PC-9 (cell line): Measurements from ENCODE around the gene CRTC3.

ENCODE experiments used
- EZH2 ChIP-seq: fragments of 200-600 bp; sonication (generic); IDR thresholded peaks from 2 replicates; pipeline ENCODE4 v1.8.0; 2017; ENCODE audit warnings: antibody characterized with exemption, low read depth
- TF ChIP-seq, protein P1 (sequence below): fragments of 200-600 bp; sonication (generic); conservative IDR thresholded peaks from 2 replicates; pipeline ENCODE4 v1.6.1; 2017; ENCODE audit warnings: mixed run types, antibody characterized with exemption, mild to moderate bottlenecking, moderate library complexity

GRCh38 chr15:90643301-90643632 is 113.5 kb downstream of the CRTC3 start:
- TF ChIP-seq EZH2, result no peak
- TF ChIP-seq, protein P1, sequence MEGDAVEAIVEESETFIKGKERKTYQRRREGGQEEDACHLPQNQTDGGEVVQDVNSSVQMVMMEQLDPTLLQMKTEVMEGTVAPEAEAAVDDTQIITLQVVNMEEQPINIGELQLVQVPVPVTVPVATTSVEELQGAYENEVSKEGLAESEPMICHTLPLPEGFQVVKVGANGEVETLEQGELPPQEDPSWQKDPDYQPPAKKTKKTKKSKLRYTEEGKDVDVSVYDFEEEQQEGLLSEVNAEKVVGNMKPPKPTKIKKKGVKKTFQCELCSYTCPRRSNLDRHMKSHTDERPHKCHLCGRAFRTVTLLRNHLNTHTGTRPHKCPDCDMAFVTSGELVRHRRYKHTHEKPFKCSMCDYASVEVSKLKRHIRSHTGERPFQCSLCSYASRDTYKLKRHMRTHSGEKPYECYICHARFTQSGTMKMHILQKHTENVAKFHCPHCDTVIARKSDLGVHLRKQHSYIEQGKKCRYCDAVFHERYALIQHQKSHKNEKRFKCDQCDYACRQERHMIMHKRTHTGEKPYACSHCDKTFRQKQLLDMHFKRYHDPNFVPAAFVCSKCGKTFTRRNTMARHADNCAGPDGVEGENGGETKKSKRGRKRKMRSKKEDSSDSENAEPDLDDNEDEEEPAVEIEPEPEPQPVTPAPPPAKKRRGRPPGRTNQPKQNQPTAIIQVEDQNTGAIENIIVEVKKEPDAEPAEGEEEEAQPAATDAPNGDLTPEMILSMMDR, result no peak
